Measurements from ENCODE around the gene ALKBH6.
A peak's percentile ranks its signal among the peaks of the same experiment; 100 is the strongest.
"Not testable (repeated sequence)": the region's sequence is repeated elsewhere in the genome, so short reads cannot be mapped to it uniquely, and the experiment has no call there.

Gene ALKBH6

GRCh38 chr19:35992907-35993765 is 20.9 kb downstream of the ALKBH6 start:
- no peak for DNase-seq (ENCODE audit: low spot score)

DNA sequence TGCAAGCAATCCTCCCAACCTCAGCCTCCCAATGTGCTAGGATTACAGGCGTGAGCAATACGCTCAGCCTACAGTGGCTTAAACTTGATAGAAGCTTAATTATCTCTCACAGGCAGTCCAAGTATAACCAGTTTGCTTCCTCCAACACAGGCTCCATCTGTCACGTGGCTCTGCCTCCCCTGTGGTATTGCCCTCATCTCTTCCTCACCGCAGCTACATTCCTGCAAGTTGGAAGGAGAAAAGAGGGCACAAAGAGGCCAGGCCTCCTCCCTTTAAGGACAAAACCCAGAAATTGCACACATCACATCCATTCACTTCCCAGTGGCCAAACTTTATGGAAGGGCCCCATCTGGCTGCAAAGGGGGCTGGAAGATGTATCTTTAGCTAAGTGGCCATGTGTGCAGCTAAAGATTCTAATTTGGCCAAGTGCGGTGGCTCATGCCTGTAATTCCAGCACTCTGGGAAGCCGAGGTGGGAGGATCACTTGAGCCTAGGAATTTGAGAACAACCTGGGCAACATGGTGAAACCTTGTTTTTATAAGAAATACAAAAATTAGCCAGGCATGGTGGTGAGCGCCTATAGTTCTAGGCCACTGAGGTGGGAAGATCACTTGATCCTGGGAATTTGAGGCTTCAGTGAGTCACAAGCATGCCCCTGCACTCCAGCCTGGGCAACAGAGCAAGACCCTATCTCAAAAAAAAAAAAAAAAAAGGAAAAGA is 22.1 kb downstream of the ALKBH6 start:
- no peak for DNase-seq (ENCODE audit: low spot score)

DNA sequence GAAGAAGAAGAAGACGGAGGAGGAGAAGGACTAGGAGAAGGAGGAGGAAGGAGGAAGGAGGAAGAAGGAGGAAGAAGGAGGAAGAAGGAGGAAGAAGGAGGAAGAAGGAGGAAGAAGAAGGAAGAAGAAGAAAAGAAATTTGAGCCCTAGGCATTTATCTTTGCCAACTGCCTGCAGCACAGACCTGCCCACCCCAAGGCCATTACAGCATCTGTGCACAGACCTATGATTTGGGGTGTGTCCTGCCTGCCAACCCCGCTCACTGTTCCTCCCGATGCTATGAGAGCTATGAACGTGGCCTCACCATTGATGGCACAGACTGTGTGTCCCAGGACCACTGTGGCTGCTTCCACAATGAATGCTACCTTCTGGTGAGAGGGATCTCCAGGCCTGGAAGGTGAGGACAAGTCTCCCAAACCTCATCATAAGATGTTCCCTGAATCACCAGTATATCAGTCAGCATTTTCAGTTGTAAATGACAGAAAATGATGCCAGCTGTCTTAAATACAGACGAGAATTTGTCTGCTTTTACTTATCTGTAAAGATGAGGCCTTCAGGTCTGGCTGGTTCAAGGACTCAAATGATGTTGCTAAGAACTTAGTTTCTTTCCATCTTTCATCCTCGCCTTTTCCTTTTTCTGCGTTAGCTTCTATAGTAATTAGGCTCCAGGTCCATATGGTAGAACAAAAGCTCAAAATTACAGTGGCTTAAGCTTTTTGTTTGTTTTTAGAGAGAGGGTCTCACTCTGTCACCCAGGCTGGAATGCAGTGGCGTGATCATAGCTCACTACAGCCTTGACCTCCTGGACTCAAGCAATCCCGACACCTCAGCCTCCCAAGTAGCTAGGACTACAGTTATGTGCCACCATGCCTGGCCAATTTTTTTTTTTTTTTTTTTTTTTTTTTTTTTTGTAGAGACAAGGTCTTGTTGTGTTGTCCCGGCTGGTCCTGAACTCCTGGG is 23.0 kb downstream of the ALKBH6 start:
- DNase-seq (ENCODE audit: low spot score) = no peak

GRCh38 chr19:35990156-35990555 is 23.9 kb downstream of the ALKBH6 start:
- DNase-seq (ENCODE audit: low spot score) = no peak

DNA sequence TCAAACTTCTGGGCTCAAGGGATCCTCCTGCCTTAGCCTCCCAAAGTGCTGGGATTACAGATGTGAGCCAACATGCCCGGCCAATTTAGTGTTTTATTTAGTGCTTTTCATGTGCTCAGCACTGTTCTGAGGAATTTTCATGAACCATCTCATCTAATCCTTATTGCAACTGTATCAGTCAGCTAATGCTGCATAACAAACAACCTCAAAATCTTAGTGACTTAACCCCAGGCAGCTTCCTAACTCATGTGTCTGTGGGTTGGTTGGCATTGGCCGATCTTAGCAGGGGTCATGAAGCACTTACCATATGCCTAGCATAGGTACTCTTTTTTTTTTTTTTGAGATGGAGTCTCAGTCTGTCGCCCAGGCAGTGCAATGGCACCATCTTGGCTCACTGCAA is 25.2 kb downstream of the ALKBH6 start:
- no peak for DNase-seq (ENCODE audit: low spot score)

DNA sequence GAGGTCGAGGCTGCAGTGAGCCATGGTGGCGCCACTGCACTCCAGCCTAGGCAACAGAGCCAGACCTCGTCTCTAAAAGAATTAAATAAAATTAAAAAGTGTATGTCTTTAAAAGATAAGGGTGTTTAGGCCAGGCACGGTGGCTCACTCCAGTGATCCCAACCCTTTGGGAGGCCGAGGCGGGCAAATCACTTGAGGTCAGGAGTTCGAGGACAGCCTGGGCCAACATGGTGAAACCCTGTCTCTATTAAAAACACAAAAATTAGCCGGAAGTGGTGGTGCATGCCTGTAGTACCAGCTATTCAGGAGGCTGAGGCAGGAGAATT is 26.5 kb downstream of the ALKBH6 start:
- no peak for DNase-seq (ENCODE audit: low spot score)

- DNase-seq (ENCODE audit: low spot score) = peak; percentile 70
These were observed 27.1 kb downstream of the ALKBH6 start for GRCh38 chr19:35986664-35987570.

GRCh38 chr19:35986111-35986510 is 27.9 kb downstream of the ALKBH6 start:
- no peak for DNase-seq (ENCODE audit: low spot score)

GRCh38 chr19:35983177-35983576 is 30.8 kb downstream of the ALKBH6 start:
- no peak for DNase-seq (ENCODE audit: low spot score)

GRCh38 chr19:35980997-35981396 is 33.0 kb downstream of the ALKBH6 start:
- not testable (repeated sequence) for DNase-seq (ENCODE audit: low spot score)

DNA sequence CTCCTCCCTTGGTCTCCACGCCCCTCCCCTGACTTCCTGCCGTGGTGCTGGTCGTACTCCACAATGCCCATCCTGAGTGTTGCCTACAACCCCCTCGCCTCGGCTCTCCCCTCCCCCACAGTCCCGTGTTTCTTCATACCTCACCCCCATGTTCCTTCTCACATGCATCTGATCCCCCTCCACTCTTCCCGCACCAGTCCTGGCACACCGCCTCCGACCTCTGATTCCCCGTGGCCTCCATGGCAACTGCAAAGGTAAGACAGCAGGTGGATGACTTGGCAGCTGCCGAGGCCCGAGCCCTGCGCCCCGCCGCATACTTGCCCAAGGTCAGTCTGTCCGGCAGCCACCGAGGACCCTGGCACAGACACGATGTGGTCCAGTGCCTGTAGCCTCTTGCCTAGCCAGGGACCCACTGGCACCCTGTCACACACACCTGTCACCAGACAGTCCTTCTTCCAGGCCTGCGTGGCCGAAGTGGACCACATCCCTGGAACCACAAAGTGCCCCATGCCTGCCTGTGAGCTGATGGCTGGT is 35.1 kb downstream of the ALKBH6 start:
- no peak for DNase-seq (ENCODE audit: low spot score)

GRCh38 chr19:35978271-35978670 is 35.7 kb downstream of the ALKBH6 start:
- no peak for DNase-seq (ENCODE audit: low spot score)

GRCh38 chr19:35977446-35978222 is 36.4 kb downstream of the ALKBH6 start:
- peak; percentile 83 for DNase-seq (ENCODE audit: low spot score)

- DNase-seq (ENCODE audit: low spot score) = peak; percentile 84
These were observed 38.3 kb downstream of the ALKBH6 start for GRCh38 chr19:35975608-35976214.

- no peak for DNase-seq (ENCODE audit: low spot score)
These were observed 40.5 kb downstream of the ALKBH6 start for GRCh38 chr19:35973487-35973886.

DNA sequence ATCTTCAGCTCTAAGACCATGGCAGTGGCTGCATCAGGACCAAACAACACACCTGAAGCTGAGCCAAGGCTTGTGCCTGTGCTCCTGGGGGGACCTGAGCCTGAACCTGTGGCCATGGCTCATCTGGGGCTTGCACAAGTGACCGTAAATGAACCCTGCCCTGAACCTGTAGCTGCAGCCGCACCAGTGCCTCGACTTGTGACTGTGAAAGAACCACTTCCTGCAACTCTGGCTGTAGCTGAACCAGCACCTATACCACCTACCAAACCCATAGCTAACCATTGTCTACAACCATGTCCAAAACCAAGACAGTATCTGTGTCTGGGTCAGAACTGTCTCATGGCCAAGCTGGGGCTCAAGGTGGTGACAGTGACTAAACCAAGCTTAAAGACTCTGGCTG is 47.2 kb downstream of the ALKBH6 start:
- DNase-seq (ENCODE audit: low spot score) = no peak

DNA sequence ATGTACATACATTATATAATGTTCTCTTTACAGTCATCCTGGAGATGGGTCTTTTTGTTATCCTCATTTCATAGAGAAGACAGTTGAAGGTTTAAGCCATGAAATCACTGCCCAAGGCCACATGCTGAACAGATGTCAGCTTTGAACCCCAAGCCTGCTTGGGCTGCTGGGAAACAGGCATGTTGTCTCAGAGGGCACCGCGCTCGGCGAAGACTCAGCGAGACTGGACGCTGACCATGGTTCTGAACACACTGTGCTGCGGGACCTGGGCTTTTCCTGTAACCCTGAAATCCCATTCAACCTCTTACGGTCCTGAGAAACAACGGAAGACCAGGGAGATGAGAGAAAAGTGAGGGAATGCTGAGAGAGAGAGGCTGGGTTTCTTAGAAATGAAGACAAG is 50.5 kb downstream of the ALKBH6 start:
- DNase-seq (ENCODE audit: low spot score) = peak; percentile 79

GRCh38 chr19:35960432-35960972 is 53.5 kb downstream of the ALKBH6 start:
- no peak for DNase-seq (ENCODE audit: low spot score)

- DNase-seq (ENCODE audit: low spot score) = no peak
These were observed 54.1 kb downstream of the ALKBH6 start for GRCh38 chr19:35959968-35960320.
